ENCODE results near the gene BCR.

DNA sequence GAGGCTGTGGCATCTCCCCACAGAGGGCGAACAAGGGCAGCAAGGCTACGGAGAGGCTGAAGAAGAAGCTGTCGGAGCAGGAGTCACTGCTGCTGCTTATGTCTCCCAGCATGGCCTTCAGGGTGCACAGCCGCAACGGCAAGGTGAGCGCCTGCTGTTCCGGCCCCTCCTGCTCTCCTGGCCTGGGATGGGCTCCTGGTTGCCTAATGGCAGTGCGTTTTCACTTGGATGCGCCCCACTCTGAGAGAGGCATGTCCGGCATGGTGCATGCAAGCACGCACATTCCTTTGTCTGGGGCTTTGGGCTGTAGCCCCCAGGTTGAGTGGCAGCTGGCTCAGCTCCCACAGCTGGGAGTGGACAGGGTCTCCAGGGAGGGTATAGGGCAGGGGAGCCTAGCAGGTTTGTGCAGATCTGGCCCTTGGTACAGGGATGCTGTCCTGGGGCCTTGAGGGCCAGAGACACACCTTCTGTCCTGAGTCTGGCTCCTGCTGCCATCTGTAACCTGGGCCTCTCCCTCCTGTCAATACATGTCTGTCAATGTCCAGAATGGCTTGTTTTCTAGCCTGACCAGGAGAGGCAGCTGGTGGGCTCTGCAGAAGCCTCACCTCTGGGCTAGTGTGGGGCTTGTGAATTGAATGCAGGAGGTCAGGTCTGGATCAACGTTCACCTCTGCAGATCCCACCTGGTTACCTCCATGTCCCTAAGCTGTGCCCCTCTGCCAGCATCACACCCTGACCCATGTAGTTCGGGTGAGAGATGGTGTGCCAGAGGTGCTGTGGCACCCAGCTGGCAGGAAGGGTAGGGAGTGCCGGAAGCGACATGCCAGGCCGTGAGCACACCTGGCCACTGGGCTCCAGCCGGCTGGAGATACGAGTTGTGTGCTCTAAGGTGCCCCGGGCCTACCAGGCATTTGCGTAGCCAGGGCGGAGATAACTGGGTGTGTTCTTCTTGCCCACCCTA, 107.1 kb downstream of the BCR start:
- no peak for TF ChIP-seq CTCF (optimal IDR thresholded peaks at IDR 0.05 in 1 of 3, IDR thresholded peaks at IDR 0.05 in 1 of 3, conservative IDR thresholded peaks at IDR 0.05 in 1 of 3; ENCODE audit: extremely low read depth in 1 of 3, insufficient read depth in 2 of 3, low read length in 3 of 3)
- TF ChIP-seq EZH2 (IDR thresholded peaks at IDR 0.05; ENCODE audit: low read length): no peak
